OCI-LY7 (cell line): ENCODE measurements around the gene EI24. TPM values are rescaled to one million over a fixed set of nuclear protein-coding genes. Genes with fewer than 3 reads are reported as not detected.

Experiments
- BruUV-seq: library from RNA; stranded (reverse); fragments of 400-500 nt; replicated peaks from 2 replicates; lab custom pipeline; 2021; lab: Mats Ljungman, UMichigan
- CTCF ChIA-PET: fragments of 300-600 bp; sonication (Branson Sonifier 250); formaldehyde crosslinking; loops from one replicate; lab custom pipeline; 2022; ENCODE audit warnings: antibody characterized with exemption; ENCODE audit not compliant: unreplicated experiment; lab: Charles Lee
- POLR2A ChIA-PET: fragments of 300-600 bp; sonication (Branson Sonifier 250); formaldehyde crosslinking; loops from one replicate; lab custom pipeline; 2022; ENCODE audit warnings: antibody characterized with exemption; lab: Charles Lee
- DNase-seq: peaks from one replicate; pipeline ENCODE4 v3.0.0-alpha.2; 2015; ENCODE audit warnings: low spot score
- H2AFZ ChIP-seq: fragments of 200-600 bp; sonication (generic), shearing (Covaris generic); 2 replicates; pipeline ENCODE4 v1.6.1; 2014; ENCODE audit warnings: mild to moderate bottlenecking, antibody characterized with exemption, low read length, moderate library complexity
- H3K27ac ChIP-seq: fragments of 200-600 bp; sonication (generic); 2 replicates; pipeline ENCODE4 v1.5.1; 2014; ENCODE audit warnings: mixed run types, low read depth, mild to moderate bottlenecking, moderate library complexity, low read length, inconsistent platforms; ENCODE audit not compliant: poor library complexity, severe bottlenecking
- H3K36me3 ChIP-seq: fragments of 200-600 bp; sonication (generic); 2 replicates; pipeline ENCODE4 v1.6.1; 2014; ENCODE audit warnings: mild to moderate bottlenecking, antibody characterized with exemption, low read length, moderate library complexity, mixed read lengths; ENCODE audit not compliant: insufficient read depth
- H3K4me1 ChIP-seq: fragments of 200-600 bp; sonication (generic); 2 replicates; pipeline ENCODE4 v1.5.1; 2014; ENCODE audit warnings: mild to moderate bottlenecking, low read length; ENCODE audit not compliant: insufficient read depth, poor library complexity, severe bottlenecking
- H3K4me2 ChIP-seq: fragments of 200-600 bp; sonication (generic); 2 replicates; pipeline ENCODE4 v1.6.1; 2014; ENCODE audit warnings: mild to moderate bottlenecking, low read length
- H3K4me3 ChIP-seq: fragments of 200-600 bp; sonication (generic); 2 replicates; pipeline ENCODE4 v1.5.1; 2014; ENCODE audit warnings: mild to moderate bottlenecking, low read depth, low read length; ENCODE audit not compliant: poor library complexity, severe bottlenecking
- H3K79me2 ChIP-seq: fragments of 200-600 bp; sonication (generic); 2 replicates; pipeline ENCODE4 v1.6.1; 2016; ENCODE audit warnings: low read depth, mild to moderate bottlenecking, low read length, moderate library complexity, mixed read lengths; ENCODE audit not compliant: insufficient read depth
- H3K9me2 ChIP-seq: fragments of 200-600 bp; sonication (generic); 2 replicates; pipeline ENCODE4 v1.6.1; 2016; ENCODE audit warnings: mild to moderate bottlenecking, low read length, mixed read lengths; ENCODE audit not compliant: insufficient read depth
- H3K9me3 ChIP-seq: fragments of 200-600 bp; sonication (generic); 2 replicates; pipeline ENCODE4 v1.6.1; 2014; ENCODE audit warnings: mild to moderate bottlenecking, mixed run types, low read length, mixed read lengths
- H4K20me1 ChIP-seq: fragments of 200-600 bp; sonication (generic); 2 replicates; pipeline ENCODE4 v1.6.1; 2014; ENCODE audit warnings: mild to moderate bottlenecking, antibody characterized with exemption, low read length, moderate library complexity, mixed read lengths; ENCODE audit not compliant: insufficient read depth
- EZH2phosphoT487 ChIP-seq: fragments of 200-600 bp; sonication (generic); IDR thresholded peaks from 2 replicates; pipeline ENCODE4 v1.6.1; 2018; ENCODE audit warnings: low read depth, borderline replicate concordance, mild to moderate bottlenecking, mixed run types, antibody characterized with exemption, low read length, moderate library complexity, mixed read lengths
- intact Hi-C: fragments of 100-400 bp; cut with micrococcal nuclease; formaldehyde crosslinking; loops from one replicate; pipeline ENCODE4 v1.10.0; 2022; ENCODE audit not compliant: unreplicated experiment
- total RNA-seq, 2 experiments: library from RNA; depleted of rRNA in 1 of 2; stranded (reverse); fragments of >200 nt in 1 of 2; shearing (Covaris generic) in 1 of 2; gene quantifications; 2 replicates each; pipeline ENCODE4 v1.2.3, GENCODE V29; 2014 to 2022
- TF ChIP-seq, protein P1 (sequence below): fragments of 200-600 bp; sonication (generic); conservative IDR thresholded peaks from 2 replicates; pipeline ENCODE4 v1.5.1; 2014; ENCODE audit warnings: mild to moderate bottlenecking, antibody characterized with exemption, low read length, moderate library complexity, mixed read lengths

The EI24 gene
- total RNA-seq, 2 experiments from 2014 or later = 66.8 to 77.2 TPM

DNA sequence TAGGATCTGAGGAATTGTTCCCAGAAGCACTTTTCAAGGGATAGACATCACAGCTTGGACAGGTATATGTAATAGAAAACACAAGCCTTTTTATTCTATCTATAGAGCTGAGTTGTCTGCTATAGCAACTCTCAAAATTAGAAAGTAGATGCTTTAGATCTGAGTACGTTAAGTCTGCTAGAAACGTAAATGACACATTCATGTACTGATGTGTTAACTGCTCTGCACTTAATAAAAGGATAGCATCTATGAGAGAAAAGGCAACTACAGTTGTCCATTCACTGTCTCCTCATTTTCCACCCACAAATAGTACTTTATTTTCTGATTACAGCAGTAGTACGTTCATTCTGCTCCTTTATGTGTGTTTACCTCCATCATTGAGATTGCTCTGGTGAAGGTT is 17.3 kb downstream of the EI24 start:
- no peak overlapping the region for H2AFZ ChIP-seq
- CTCF ChIA-PET = no interaction called here
- DNase-seq = no peak
- H3K4me1 ChIP-seq = no peaks in the 10 kb centered on the region
- BruUV-seq = no TSS peak
- no peaks in the 10 kb centered on the region for H3K9me3 ChIP-seq
- peaks cover 30% of the 10 kb centered on the region for H3K36me3 ChIP-seq
- no peak for TF ChIP-seq EZH2phosphoT487
- TF ChIP-seq, protein P1, sequence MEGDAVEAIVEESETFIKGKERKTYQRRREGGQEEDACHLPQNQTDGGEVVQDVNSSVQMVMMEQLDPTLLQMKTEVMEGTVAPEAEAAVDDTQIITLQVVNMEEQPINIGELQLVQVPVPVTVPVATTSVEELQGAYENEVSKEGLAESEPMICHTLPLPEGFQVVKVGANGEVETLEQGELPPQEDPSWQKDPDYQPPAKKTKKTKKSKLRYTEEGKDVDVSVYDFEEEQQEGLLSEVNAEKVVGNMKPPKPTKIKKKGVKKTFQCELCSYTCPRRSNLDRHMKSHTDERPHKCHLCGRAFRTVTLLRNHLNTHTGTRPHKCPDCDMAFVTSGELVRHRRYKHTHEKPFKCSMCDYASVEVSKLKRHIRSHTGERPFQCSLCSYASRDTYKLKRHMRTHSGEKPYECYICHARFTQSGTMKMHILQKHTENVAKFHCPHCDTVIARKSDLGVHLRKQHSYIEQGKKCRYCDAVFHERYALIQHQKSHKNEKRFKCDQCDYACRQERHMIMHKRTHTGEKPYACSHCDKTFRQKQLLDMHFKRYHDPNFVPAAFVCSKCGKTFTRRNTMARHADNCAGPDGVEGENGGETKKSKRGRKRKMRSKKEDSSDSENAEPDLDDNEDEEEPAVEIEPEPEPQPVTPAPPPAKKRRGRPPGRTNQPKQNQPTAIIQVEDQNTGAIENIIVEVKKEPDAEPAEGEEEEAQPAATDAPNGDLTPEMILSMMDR = no peak
- no peak overlapping the region for H3K27ac ChIP-seq
- no peaks in the 10 kb centered on the region for H4K20me1 ChIP-seq
- H3K79me2 ChIP-seq = peaks cover 7% of the 10 kb centered on the region
- intact Hi-C loops = no loop called here
- POLR2A ChIA-PET = interaction anchor here (1.5 kb wide), 1 partner anchor 17 kb away, joined by 3 read pairs; the partner anchor contains the start of gene EI24
- H3K4me3 ChIP-seq = no peak overlapping the region
- no peak overlapping the region for H3K4me2 ChIP-seq
- H3K9me2 ChIP-seq = no peaks in the 10 kb centered on the region

DNA sequence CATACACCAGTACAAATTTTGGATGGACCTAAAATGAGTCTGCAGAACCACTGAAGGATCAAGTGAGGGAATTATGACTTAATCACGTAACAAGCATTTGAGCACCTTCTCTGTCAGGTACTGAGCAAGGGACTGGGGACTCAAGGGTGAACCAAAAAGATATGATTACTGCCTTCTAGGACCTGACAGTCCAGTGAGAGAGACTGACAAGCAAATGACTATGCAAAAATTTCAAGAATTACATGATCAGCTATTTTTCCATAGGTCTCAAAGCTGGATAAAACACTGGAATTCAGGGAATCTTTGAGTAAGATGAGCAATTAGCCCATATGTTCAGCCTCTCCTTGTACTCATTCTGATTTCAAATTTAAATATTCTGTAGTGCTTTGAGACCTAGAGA is 18.2 kb downstream of the EI24 start:
- BruUV-seq = no TSS peak
- Histone ChIP-seq H3K79me2 (peaks cover 11% of the 10 kb centered on the region), H3K36me3 (peaks cover 22% of the 10 kb centered on the region), H3K4me1 (no peaks in the 10 kb centered on the region), H3K9me3 (no peaks in the 10 kb centered on the region), H3K9me2 (no peaks in the 10 kb centered on the region), H3K4me2 (no peak overlapping the region), H3K4me3 (no peak overlapping the region), H4K20me1 (no peaks in the 10 kb centered on the region), H2AFZ (no peak overlapping the region), H3K27ac (no peak overlapping the region)
- intact Hi-C loops = no loop called here
- no peak for DNase-seq
- ChIA-PET CTCF (no interaction called here), POLR2A (no interaction called here)
- TF ChIP-seq, protein P1 = no peak
- TF ChIP-seq EZH2phosphoT487 = no peak

DNA sequence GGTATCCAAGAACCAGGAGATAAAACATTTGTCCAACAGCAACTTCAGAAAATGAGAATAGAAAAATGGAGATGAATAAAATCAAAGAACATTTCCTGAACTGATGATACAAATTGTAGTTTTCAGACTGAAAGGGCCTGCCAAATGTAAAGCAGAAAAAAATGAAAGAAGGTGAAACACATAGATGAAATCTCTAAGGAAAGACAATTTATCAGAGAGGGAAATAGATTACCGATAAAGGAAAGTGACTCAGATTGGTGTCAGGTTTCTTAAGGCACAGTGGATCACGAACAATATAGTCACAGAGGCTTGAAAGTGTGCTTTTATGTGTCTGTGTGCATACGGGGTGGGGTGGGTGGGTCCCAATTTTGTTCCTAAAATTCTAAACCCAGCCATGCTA is 19.2 kb downstream of the EI24 start:
- intact Hi-C loops = no loop called here
- no peaks in the 10 kb centered on the region for H3K9me2 ChIP-seq
- peaks cover 11% of the 10 kb centered on the region for H3K36me3 ChIP-seq
- POLR2A ChIA-PET = no interaction called here
- no peak overlapping the region for H3K4me2 ChIP-seq
- H4K20me1 ChIP-seq = peaks cover 2% of the 10 kb centered on the region; the same call in 1 of the 2 replicates
- H3K4me3 ChIP-seq = no peak overlapping the region
- no TSS peak for BruUV-seq
- CTCF ChIA-PET = no interaction called here
- peaks cover 19% of the 10 kb centered on the region for H3K79me2 ChIP-seq
- H2AFZ ChIP-seq = no peak overlapping the region
- TF ChIP-seq, protein P1 = no peak
- no peak for TF ChIP-seq EZH2phosphoT487
- H3K4me1 ChIP-seq = peaks cover under 1% of the 10 kb centered on the region
- H3K27ac ChIP-seq = no peak overlapping the region
- DNase-seq = no peak
- H3K9me3 ChIP-seq = no peaks in the 10 kb centered on the region
